C4-2B (cell line): Measurements from ENCODE around the gene VPS16.

ENCODE experiments used
- CTCF ChIP-seq: fragments of 450-650 bp; conservative IDR thresholded peaks from 2 replicates; pipeline ENCODE4 v1.5.1; 2017; ENCODE audit warnings: mild to moderate bottlenecking
- ZFX ChIP-seq: fragments of 450-650 bp; IDR thresholded peaks from 2 replicates; pipeline ENCODE4 v1.6.1; 2017

DNA sequence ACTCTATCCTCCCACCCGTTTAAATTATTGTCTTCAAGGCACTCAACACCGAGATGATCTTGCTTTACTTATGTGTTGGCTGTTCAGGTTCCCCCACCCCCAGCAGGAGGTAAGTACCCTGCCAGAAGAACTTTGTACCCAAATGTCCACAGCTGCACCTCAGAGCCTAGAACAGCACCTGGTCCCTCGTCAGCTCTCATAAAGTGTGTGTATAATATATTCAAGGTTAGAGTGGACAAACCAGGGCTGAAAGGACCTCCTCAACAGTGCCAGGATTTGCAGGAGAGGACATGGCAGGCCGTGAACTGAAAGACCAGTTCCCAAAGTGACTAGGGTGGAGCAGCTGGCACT is 34.2 kb upstream of the VPS16 start:
- TF ChIP-seq CTCF (no peak), ZFX (no peak)
